B cell (primary cell): Measurements from ENCODE around the gene LZTR1. TPM values are rescaled to one million over a fixed set of nuclear protein-coding genes. Genes with fewer than 3 reads are reported as not detected.

Source experiments
- ATAC-seq: fragments of 200-7000 bp; cut with Tn5 transposase; one replicate; pipeline ENCODE4 v1.10.0; 2021; ENCODE audit warnings: low read depth, mild to moderate bottlenecking, moderate number of reproducible peaks, moderate library complexity
- CTCF ChIA-PET: fragments of 350-600 bp; sonication (Branson Sonifier 250); formaldehyde crosslinking; loops from one replicate; lab custom pipeline; 2021; ENCODE audit warnings: antibody characterized with exemption, inconsistent platforms; lab: Charles Lee
- POLR2A ChIA-PET: fragments of 350-600 bp; sonication (Branson Sonifier 250); formaldehyde crosslinking; loops from one replicate; lab custom pipeline; 2021; ENCODE audit warnings: antibody characterized with exemption; lab: Charles Lee
- DNase-seq: peaks from one replicate; pipeline ENCODE4 v3.0.0; 2013
- H2AFZ ChIP-seq: 2 replicates; pipeline ENCODE4 v1.6.1; 2012; ENCODE audit warnings: mild to moderate bottlenecking, low read depth, low read length; ENCODE audit not compliant: insufficient read depth, poor library complexity, severe bottlenecking
- H3K27ac ChIP-seq, 2 donors: 1 replicate in 1 of 2; 2 replicates in 1 of 2; pipeline ENCODE4 v1.5.1; 2012 to 2013; ENCODE audit warnings: low read length in 2 of 2, mild to moderate bottlenecking in 2 of 2, moderate library complexity in 1 of 2
- H3K27me3 ChIP-seq, 4 experiments: fragments of 200-600 bp in 1 of 4; sonication (generic) in 1 of 4; replicated peaks in 1 of 4; 1 replicate in 2 of 4; 2 replicates in 2 of 4; pipeline versions ENCODE4 v1.6.1 to v1.7.0; 2013 to 2016; ENCODE audit warnings: low read length in 3 of 4, mild to moderate bottlenecking in 2 of 4, mixed read lengths in 1 of 4, moderate library complexity in 1 of 4; ENCODE audit not compliant: insufficient read depth in 4 of 4, control insufficient read depth in 3 of 4; ENCODE audit errors: control extremely low read depth in 1 of 4
- H3K36me3 ChIP-seq, 2 experiments: replicated peaks in 1 of 2; 1 replicate in 1 of 2; 2 replicates in 1 of 2; pipeline versions ENCODE4 v1.6.1 to v1.7.1; 2013; ENCODE audit warnings: low read length in 1 of 2; ENCODE audit not compliant: insufficient read depth in 2 of 2, control insufficient read depth in 1 of 2; ENCODE audit errors: control extremely low read depth in 1 of 2, extremely low read depth in 1 of 2
- H3K4me1 ChIP-seq, 2 donors: fragments of 200-600 bp in 1 of 2; sonication (generic) in 1 of 2; 1 replicate in 1 of 2; 2 replicates in 1 of 2; pipeline versions ENCODE4 v1.5.1 to v1.6.1; 2013 to 2017; ENCODE audit warnings: low read length in 2 of 2; ENCODE audit not compliant: control insufficient read depth in 2 of 2, insufficient read depth in 2 of 2
- H3K4me2 ChIP-seq: replicated peaks from 2 replicates; pipeline ENCODE3; 2012; ENCODE audit warnings: mild to moderate bottlenecking, low read depth, low read length; ENCODE audit not compliant: poor library complexity, severe bottlenecking
- H3K4me3 ChIP-seq, 5 experiments: fragments of 200-600 bp in 1 of 5; sonication (generic) in 1 of 5; 1 replicate in 3 of 5; 2 replicates in 2 of 5; pipeline versions ENCODE4 v1.5.1 to v1.7.0; 2011 to 2016; ENCODE audit warnings: low read length in 4 of 5, mild to moderate bottlenecking in 4 of 5, low read depth in 2 of 5, control low read depth in 1 of 5, moderate library complexity in 1 of 5; ENCODE audit not compliant: insufficient read depth in 1 of 5; ENCODE audit errors: control extremely low read depth in 1 of 5, extremely low read depth in 1 of 5
- H3K79me2 ChIP-seq: fragments of 200-600 bp; sonication (generic); one replicate; pipeline ENCODE4 v1.6.0; 2016; ENCODE audit warnings: low read length; ENCODE audit not compliant: control insufficient read depth, insufficient read depth
- H3K9ac ChIP-seq: fragments of 200-600 bp; sonication (generic); 2 replicates; pipeline ENCODE4 v1.6.1; 2017; ENCODE audit warnings: mild to moderate bottlenecking, low read length, moderate library complexity
- H3K9me3 ChIP-seq, 3 donors: one replicate each; pipeline versions ENCODE4 v1.6.1 to v1.7.1; 2013; ENCODE audit warnings: low read length in 2 of 3; ENCODE audit not compliant: control insufficient read depth in 2 of 3, insufficient read depth in 1 of 3; ENCODE audit errors: control extremely low read depth in 1 of 3
- H4K20me1 ChIP-seq: 2 replicates; pipeline ENCODE4 v1.6.0; 2012; ENCODE audit warnings: mild to moderate bottlenecking, low read length; ENCODE audit not compliant: insufficient read depth, control insufficient read depth, poor library complexity, severe bottlenecking
- H3K27ac Mint-ChIP-seq: one replicate; pipeline ENCODE4 v1.8.0; 2021; ENCODE audit warnings: mixed read lengths
- H3K27me3 Mint-ChIP-seq: one replicate; pipeline ENCODE4 v1.8.0; 2021; ENCODE audit warnings: mixed read lengths
- H3K4me1 Mint-ChIP-seq: one replicate; pipeline ENCODE4 v1.8.0; 2021; ENCODE audit warnings: mixed read lengths
- H3K4me3 Mint-ChIP-seq: one replicate; pipeline ENCODE4 v1.8.0; 2021; ENCODE audit warnings: mixed read lengths
- H3K9me3 Mint-ChIP-seq: one replicate; pipeline ENCODE4 v1.8.0; 2022; ENCODE audit warnings: mixed read lengths; ENCODE audit not compliant: insufficient read depth
- CTCF ChIP-seq: fragments of 200-600 bp; IDR thresholded peaks from one replicate; pipeline ENCODE4 v1.8.0; 2022; ENCODE audit warnings: antibody characterized with exemption, mild to moderate bottlenecking
- EZH2 ChIP-seq: IDR thresholded peaks from 2 replicates; pipeline ENCODE4 v1.6.1; 2012; ENCODE audit warnings: borderline replicate concordance, low read depth, mild to moderate bottlenecking, moderate library complexity, low read length; ENCODE audit not compliant: insufficient read depth, poor library complexity, severe bottlenecking
- WGBS: methylation state at CpG from one replicate; pipeline ENCODE4 v1.1.5; 2013; ENCODE audit warnings: missing lambda C conversion rate; ENCODE audit not compliant: insufficient coverage; 5-methylcytosine and 5-hydroxymethylcytosine counted together
- intact Hi-C: fragments of 100-400 bp; cut with micrococcal nuclease; formaldehyde crosslinking; loops from one replicate; pipeline ENCODE4 v1.10.0; 2022
- polyA plus RNA-seq: library from polyadenylated mRNA; depleted of rRNA; stranded (reverse); fragments of >200 nt; gene quantifications from 2 replicates; pipeline ENCODE4 v1.2.3, GENCODE V29; 2012
- total RNA-seq, 2 donors: library from RNA; stranded (reverse); fragments of 120-200 nt in 1 of 2; gene quantifications; 1 replicate in 1 of 2; 2 replicates in 1 of 2; pipeline versions ENCODE4 v1.2.3 to v1.2.4, GENCODE V29; 2013 to 2022

LZTR1 gene
- total and polyA plus RNA-seq, 2 donors (not counting 1 experiment from before 2014, with no cell fraction given), result 75.7 to 94.8 TPM

GRCh38 chr22:21000987-21001600 is 19.0 kb downstream of the LZTR1 start:
- Mint-ChIP-seq H3K27me3 (no peaks in the 10 kb centered on the region), H3K27ac (peak overlapping the region; percentile 99), H3K4me1 (peaks cover 32% of the 10 kb centered on the region), H3K4me3 (peak overlapping the region; percentile 95), H3K9me3 (no peaks in the 10 kb centered on the region)
- peaks cover 21% of the 10 kb centered on the region for H3K79me2 ChIP-seq
- H4K20me1 ChIP-seq, result peaks cover 24% of the 10 kb centered on the region
- H3K9me3 ChIP-seq, result peaks cover 0 to 5% (median 0%) of the 10 kb centered on the region in 3 donors
- DNase-seq (peak; percentile 37), ATAC-seq (no peak)
- H3K36me3 ChIP-seq, result peaks cover 0 to 24% of the 10 kb centered on the region in 2 experiments
- H3K4me1 ChIP-seq, result peaks cover 24 to 36% of the 10 kb centered on the region in 2 donors
- peak overlapping the region; percentile 17 to 99 (median 82) for H3K4me3 ChIP-seq
- peak overlapping the region; percentile 89 for H2AFZ ChIP-seq
- TF ChIP-seq CTCF (no peak), EZH2 (no peak)
- intact Hi-C loops, result loop anchor here (5.0 kb wide), 3 partner anchors 641 to 884 kb away; partner anchors contain the start of genes RANBP1, SDF2L1 and TRMT2A
- H3K27ac ChIP-seq, result peak overlapping the region; percentile 91 to 96
- peak overlapping the region; percentile 97 for H3K4me2 ChIP-seq
- H3K9ac ChIP-seq, result peak overlapping the region; percentile 88
- no peaks in the 10 kb centered on the region for H3K27me3 ChIP-seq
- WGBS, result 4% methylated on average over 26 of the region's 26 CpGs
- ChIA-PET CTCF (no interaction called here), POLR2A (no interaction called here)
